Pericardium fibroblast (primary cell): ENCODE data around the gene IL1RN. TPM values are rescaled to one million over a fixed set of nuclear protein-coding genes. Genes with fewer than 3 reads are reported as not detected.

ENCODE experiments used
- total RNA-seq: library from RNA; depleted of rRNA; stranded (reverse); fragments of >200 nt; gene quantifications from 2 replicates; pipeline ENCODE4 v1.2.3, GENCODE V29; 2015

IL1RN gene, protein sequence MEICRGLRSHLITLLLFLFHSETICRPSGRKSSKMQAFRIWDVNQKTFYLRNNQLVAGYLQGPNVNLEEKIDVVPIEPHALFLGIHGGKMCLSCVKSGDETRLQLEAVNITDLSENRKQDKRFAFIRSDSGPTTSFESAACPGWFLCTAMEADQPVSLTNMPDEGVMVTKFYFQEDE
- not detected in 2 replicates for total RNA-seq

DNA sequence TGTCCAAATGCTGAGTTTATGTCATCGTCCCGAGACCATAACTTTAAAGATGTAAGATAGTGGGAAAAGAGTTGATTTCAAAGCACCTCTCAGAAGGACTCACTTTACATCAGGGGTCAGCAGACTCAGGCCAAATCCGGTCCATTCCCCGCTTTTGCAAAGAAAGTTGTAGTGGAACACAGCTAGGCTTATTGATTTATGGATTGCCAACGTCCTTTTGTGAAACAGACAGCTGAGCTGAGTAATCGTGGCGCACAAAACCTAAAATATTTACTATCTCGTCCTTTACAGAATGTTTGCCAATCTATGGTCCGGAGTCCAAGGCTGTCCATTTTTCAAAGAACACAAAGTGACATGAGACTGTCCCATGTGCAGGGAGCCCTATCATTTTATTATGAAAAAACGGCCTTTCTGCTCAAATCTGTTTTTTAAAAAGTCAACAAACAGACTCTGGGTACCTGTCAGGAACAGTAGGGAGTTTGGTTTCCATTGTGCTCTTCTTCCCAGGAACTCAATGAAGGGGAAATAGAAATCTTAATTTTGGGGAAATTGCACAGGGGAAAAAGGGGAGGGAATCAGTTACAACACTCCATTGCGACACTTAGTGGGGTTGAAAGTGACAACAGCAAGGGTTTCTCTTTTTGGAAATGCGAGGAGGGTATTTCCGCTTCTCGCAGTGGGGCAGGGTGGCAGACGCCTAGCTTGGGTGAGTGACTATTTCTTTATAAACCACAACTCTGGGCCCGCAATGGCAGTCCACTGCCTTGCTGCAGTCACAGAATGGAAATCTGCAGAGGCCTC, at the start of gene IL1RN:
Gene IL1RN (plus strand): TSS at position 754 of the 801 bp plus-strand sequence. CDS start 27 bp downstream, at position 781.

DNA sequence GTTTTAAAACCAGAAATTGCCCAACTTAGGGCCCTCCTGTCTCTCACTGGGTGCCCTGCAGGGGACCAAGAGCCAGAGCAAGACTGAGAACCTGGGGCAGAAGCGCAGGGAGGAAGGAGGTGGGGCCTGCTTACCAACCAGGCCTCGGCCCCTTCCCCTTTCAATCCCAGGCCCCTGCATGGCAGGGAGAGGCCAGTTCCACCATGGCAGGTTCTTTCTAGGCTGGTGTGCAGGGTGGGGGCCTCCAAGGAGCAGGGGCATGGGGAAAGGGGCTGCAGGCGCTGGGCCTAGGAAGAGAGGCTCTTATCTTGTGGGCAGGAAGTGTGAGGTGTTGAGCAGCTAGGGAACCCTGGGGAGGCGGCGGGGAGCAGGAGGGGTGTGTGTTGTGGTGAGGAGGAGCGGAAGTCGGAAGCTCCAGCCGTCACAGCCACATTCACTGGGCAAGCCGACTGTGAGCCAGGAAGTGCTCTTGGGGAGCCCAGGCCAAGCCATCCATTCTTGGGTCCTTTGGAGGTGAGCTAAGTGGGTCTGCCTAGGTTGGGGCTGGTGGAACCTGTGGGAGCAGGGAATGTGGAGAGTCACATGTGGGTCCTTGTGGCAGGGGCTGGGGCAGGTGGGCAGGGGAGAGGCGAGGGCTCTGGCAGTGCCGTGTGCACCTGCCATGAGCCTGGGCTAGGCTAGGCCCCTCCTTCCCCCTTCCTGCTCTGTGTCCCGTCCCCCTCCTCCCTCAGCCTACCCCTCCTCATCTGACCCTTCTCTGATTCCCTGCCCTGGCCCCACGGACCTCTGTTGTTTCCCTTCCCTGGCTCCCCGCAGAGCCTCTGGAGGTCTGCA, 46.4 kb downstream of the IL1RN start, which contains the start of gene PSD4:
Gene PSD4 (plus strand): TSS at position 430 of the 834 bp plus-strand sequence. CDS start 8,486 bp downstream, outside the sequence.

Other genes starting within 250 kb of the IL1RN start
- not detected in 2 replicates for gene IL37, start 216.4 kb upstream of the IL1RN start, total RNA-seq
- gene IL36G, start 149.6 kb upstream of the IL1RN start, total RNA-seq, result not detected in 2 replicates
- not detected in 2 replicates for gene IL36A, start 122.1 kb upstream of the IL1RN start, total RNA-seq
- gene IL36B, start 74.7 kb upstream of the IL1RN start, total RNA-seq, result not detected in 2 replicates
- not detected in 2 replicates for gene IL36RN, start 68.4 kb upstream of the IL1RN start, total RNA-seq
- not detected in 2 replicates for gene IL1F10, start 59.6 kb upstream of the IL1RN start, total RNA-seq
- gene PSD4, start 46.4 kb downstream of the IL1RN start, total RNA-seq, result 0.58 and 0.85 TPM in 2 replicates
- 0.35 and 2.0 TPM in 2 replicates for gene PAX8, start 151.3 kb downstream of the IL1RN start, total RNA-seq